NT2/D1 (cell line): ENCODE measurements around the gene OLFM3.

Experiments used
- DNase-seq: peaks from one replicate; pipeline ENCODE4 v3.0.0-alpha.2; 2011; ENCODE audit warnings: low read depth, low spot score
- H3K27me3 ChIP-seq: 2 replicates; pipeline ENCODE4 v1.6.0; 2011; ENCODE audit warnings: mild to moderate bottlenecking; ENCODE audit not compliant: insufficient read length, insufficient read depth
- H3K36me3 ChIP-seq: 2 replicates; pipeline ENCODE4 v1.6.1; 2011; ENCODE audit warnings: mild to moderate bottlenecking, low read length, mixed read lengths; ENCODE audit not compliant: insufficient read depth, insufficient read length
- H3K4me1 ChIP-seq: 2 replicates; pipeline ENCODE4 v1.5.1; 2011; ENCODE audit not compliant: insufficient read depth, insufficient read length
- H3K4me3 ChIP-seq: 2 replicates; pipeline ENCODE4 v1.5.1; 2011; ENCODE audit warnings: low read depth; ENCODE audit not compliant: insufficient read length
- H3K9ac ChIP-seq: 2 replicates; pipeline ENCODE4 v1.6.0; 2011; ENCODE audit warnings: low read depth; ENCODE audit not compliant: insufficient read length
- H3K9me3 ChIP-seq: 2 replicates; pipeline ENCODE4 v1.5.1; 2011; ENCODE audit warnings: mild to moderate bottlenecking, low read length; ENCODE audit not compliant: insufficient read depth
- SUZ12 ChIP-seq: IDR thresholded peaks from 2 replicates; pipeline ENCODE4 v1.6.1; 2011; ENCODE audit not compliant: insufficient read length, insufficient read depth; ENCODE audit errors: extremely low read depth
- YY1 ChIP-seq: IDR thresholded peaks from 2 replicates; pipeline ENCODE4 v1.6.1; 2011; ENCODE audit not compliant: insufficient read length, insufficient read depth
- ZNF274 ChIP-seq: IDR thresholded peaks from 2 replicates; pipeline ENCODE4 v1.6.1; 2011; ENCODE audit warnings: mild to moderate bottlenecking, low read depth, low read length

The OLFM3 gene

GRCh38 chr1:101918277-101918676 is 78.4 kb downstream of the OLFM3 start:
- Histone ChIP-seq H3K9ac (no peak overlapping the region), H3K27me3 (no peaks in the 10 kb centered on the region), H3K4me3 (no peak overlapping the region), H3K4me1 (no peaks in the 10 kb centered on the region), H3K9me3 (no peaks in the 10 kb centered on the region), H3K36me3 (no peaks in the 10 kb centered on the region)
- DNase-seq, result no peak
- no peak for TF ChIP-seq SUZ12

- Histone ChIP-seq H3K9ac (no peak overlapping the region), H3K9me3 (no peaks in the 10 kb centered on the region), H3K36me3 (no peaks in the 10 kb centered on the region), H3K27me3 (no peaks in the 10 kb centered on the region), H3K4me1 (no peaks in the 10 kb centered on the region), H3K4me3 (no peak overlapping the region)
- no peak for DNase-seq
- TF ChIP-seq SUZ12, result no peak
- no peak for TF ChIP-seq YY1
- no peak for TF ChIP-seq ZNF274
These were observed 81.1 kb downstream of the OLFM3 start for GRCh38 chr1:101915597-101915996.

DNA sequence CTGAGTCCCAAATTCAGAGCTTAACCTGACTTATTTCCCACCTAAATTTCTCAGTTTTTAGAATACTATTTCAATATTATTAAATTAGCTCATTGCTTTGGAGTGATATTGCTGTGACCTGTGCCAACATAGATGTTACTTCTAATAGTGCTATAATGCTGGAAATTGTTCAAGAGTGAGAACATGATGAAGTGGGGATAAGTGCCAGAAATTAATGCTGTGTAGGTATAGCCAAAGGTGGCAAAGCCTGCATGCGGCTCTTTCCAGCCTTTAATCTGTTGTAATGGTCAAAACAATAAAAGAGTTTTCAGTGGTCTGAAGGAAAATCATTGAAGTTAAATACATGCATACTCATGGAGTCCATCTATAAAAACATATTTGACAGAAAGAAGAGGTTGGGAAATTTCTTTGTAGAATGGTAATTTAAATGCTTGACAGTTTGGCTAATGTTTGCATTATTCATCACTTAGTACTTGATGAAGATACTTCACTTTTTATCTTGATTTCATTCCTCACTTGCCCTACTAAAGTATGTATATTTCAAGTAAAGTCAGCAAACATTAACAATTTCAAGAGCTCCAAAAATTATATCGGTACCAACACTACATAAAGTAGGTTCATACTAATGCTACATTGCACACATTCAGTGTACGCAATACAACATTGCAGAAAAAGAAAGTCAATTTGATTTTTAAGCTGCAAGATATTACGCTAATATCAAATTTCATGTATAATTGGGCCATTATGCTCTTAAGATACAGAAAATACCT is 82.1 kb downstream of the OLFM3 start:
- no peaks in the 10 kb centered on the region for H3K36me3 ChIP-seq
- H3K4me1 ChIP-seq, result no peaks in the 10 kb centered on the region
- no peak overlapping the region for H3K9ac ChIP-seq
- H3K9me3 ChIP-seq, result no peaks in the 10 kb centered on the region
- H3K27me3 ChIP-seq, result no peaks in the 10 kb centered on the region
- TF ChIP-seq SUZ12, result no peak
- no peak for TF ChIP-seq YY1
- no peak overlapping the region for H3K4me3 ChIP-seq
- no peak for DNase-seq

DNA sequence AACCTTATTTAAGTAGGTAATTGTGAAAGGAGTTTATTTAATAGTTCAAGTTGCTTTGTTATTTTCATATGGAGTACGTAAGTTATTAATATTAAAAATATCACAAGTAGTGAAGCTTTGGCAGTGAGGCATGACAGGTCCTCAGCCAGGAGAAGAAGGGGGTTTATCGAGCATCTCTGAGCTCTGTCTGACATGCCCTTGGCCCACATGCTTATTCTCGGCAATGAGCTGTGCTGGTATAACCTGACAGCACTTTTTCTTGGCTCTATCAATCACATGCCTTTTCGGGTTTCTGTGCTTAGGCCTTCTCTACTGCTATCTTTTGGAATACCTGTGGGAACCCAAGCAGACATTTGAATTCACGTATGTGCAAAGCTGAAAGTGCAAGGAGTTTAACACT is 84.8 kb downstream of the OLFM3 start:
- Histone ChIP-seq H3K9ac (no peak overlapping the region), H3K9me3 (no peaks in the 10 kb centered on the region), H3K27me3 (no peaks in the 10 kb centered on the region), H3K4me1 (no peaks in the 10 kb centered on the region), H3K36me3 (no peaks in the 10 kb centered on the region), H3K4me3 (no peak overlapping the region)
- no peak for TF ChIP-seq SUZ12
- DNase-seq, result no peak

GRCh38 chr1:101908980-101909379 is 87.7 kb downstream of the OLFM3 start:
- H3K36me3 ChIP-seq, result no peaks in the 10 kb centered on the region
- H3K9me3 ChIP-seq, result no peaks in the 10 kb centered on the region
- DNase-seq, result no peak
- TF ChIP-seq SUZ12, result no peak
- no peak for TF ChIP-seq YY1
- no peak for TF ChIP-seq ZNF274
- no peak overlapping the region for H3K9ac ChIP-seq
- no peaks in the 10 kb centered on the region for H3K27me3 ChIP-seq
- H3K4me3 ChIP-seq, result no peak overlapping the region
- no peaks in the 10 kb centered on the region for H3K4me1 ChIP-seq

DNA sequence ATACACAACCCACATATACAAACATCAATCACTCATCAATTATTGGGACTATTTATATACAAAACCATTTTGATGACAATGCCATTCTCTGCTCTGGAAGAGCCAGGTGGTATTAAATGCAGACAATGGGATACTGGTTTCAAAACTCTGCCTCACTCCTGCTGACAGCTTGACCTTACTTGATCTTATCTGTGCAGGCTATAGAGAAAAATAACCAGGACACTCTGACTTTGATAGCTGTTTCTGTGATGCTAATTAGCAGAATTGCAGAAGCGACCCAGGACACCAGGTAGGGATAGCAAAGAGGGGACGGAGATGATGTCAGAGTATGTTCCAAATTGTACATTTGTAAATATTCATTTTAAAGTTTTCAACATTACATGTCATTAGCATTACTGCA is 89.5 kb downstream of the OLFM3 start:
- no peaks in the 10 kb centered on the region for H3K27me3 ChIP-seq
- no peaks in the 10 kb centered on the region for H3K9me3 ChIP-seq
- DNase-seq, result peak; percentile 28

GRCh38 chr1:101905283-101905835 is 91.4 kb downstream of the OLFM3 start:
- Histone ChIP-seq H3K9ac (no peak overlapping the region), H3K4me1 (no peaks in the 10 kb centered on the region), H3K4me3 (no peak overlapping the region), H3K9me3 (no peaks in the 10 kb centered on the region), H3K27me3 (no peaks in the 10 kb centered on the region), H3K36me3 (no peaks in the 10 kb centered on the region)
- TF ChIP-seq ZNF274, result no peak
- DNase-seq, result no peak

More for the DNA sequence above, 89.5 kb downstream of the OLFM3 start:
- TF ChIP-seq SUZ12, result no peak
- TF ChIP-seq ZNF274, result no peak
- TF ChIP-seq YY1, result no peak
- Histone ChIP-seq H3K4me1 (no peaks in the 10 kb centered on the region), H3K36me3 (no peaks in the 10 kb centered on the region), H3K9ac (no peak overlapping the region), H3K4me3 (no peak overlapping the region)

GRCh38 chr1:101902199-101902598 is 94.5 kb downstream of the OLFM3 start:
- H3K4me1 ChIP-seq, result no peaks in the 10 kb centered on the region

More at GRCh38 chr1:101902199-101902598, 94.5 kb downstream of the OLFM3 start:
- no peak overlapping the region for H3K4me3 ChIP-seq
- H3K9me3 ChIP-seq, result no peaks in the 10 kb centered on the region
- TF ChIP-seq YY1 (no peak), SUZ12 (no peak), ZNF274 (no peak)
- H3K27me3 ChIP-seq, result no peaks in the 10 kb centered on the region
- no peaks in the 10 kb centered on the region for H3K36me3 ChIP-seq
- H3K9ac ChIP-seq, result no peak overlapping the region
- DNase-seq, result no peak
